Left lung (tissue), 10 donors: ENCODE measurements around the gene DGKQ. TPM values are rescaled to one million over a fixed set of nuclear protein-coding genes. Genes with fewer than 3 reads are reported as not detected.

Source experiments
- ATAC-seq: fragments of 200-7000 bp; cut with Tn5 transposase; one replicate; pipeline ENCODE4 v1.9.1; 2020; ENCODE audit warnings: moderate library complexity
- DNase-seq, 4 donors: peaks; one replicate each; pipeline ENCODE4 v3.0.0-alpha.2; 2013 to 2020
- H3K27ac ChIP-seq, 2 donors: fragments of 200-600 bp; sonication (generic) in 1 of 2; one replicate each; pipeline versions ENCODE4 v1.5.0 to v1.8.0; 2020 to 2021
- H3K27me3 ChIP-seq, 2 donors: fragments of 200-600 bp; sonication (generic) in 1 of 2; one replicate each; pipeline versions ENCODE4 v1.5.0 to v1.8.0; 2020 to 2021
- H3K36me3 ChIP-seq, 2 donors: fragments of 200-600 bp; sonication (generic) in 1 of 2; one replicate each; pipeline versions ENCODE4 v1.5.0 to v1.8.0; 2020 to 2021
- H3K4me1 ChIP-seq, 2 donors: fragments of 200-600 bp; one replicate each; pipeline ENCODE4 v1.8.0; 2021
- H3K4me3 ChIP-seq, 2 donors: fragments of 200-600 bp; sonication (generic) in 1 of 2; one replicate each; pipeline versions ENCODE4 v1.5.0 to v1.8.0; 2020 to 2021; ENCODE audit warnings: mild to moderate bottlenecking in 1 of 2
- H3K9me3 ChIP-seq, 2 donors: fragments of 200-600 bp; sonication (generic) in 1 of 2; one replicate each; pipeline versions ENCODE4 v1.5.0 to v1.8.0; 2020 to 2021
- CTCF ChIP-seq, 2 donors: fragments of 200-600 bp; sonication (generic) in 1 of 2; IDR thresholded peaks; one replicate each; pipeline versions ENCODE4 v1.5.0 to v1.8.0; 2021; ENCODE audit warnings: antibody characterized with exemption in 2 of 2
- intact Hi-C, 2 donors: fragments of 100-400 bp; cut with DNase I; formaldehyde crosslinking; loops; one replicate each; pipeline versions ENCODE4 v1.11.2 to v1.14.2; 2022
- polyA plus RNA-seq, 6 donors: library from polyadenylated mRNA; unstranded; fragments of 120-200 nt; gene quantifications; one replicate each; pipeline ENCODE4 v1.2.1, GENCODE V29; 2013; ENCODE audit not compliant: insufficient read length in 6 of 6
- total RNA-seq, 2 donors: library from RNA; stranded (reverse); fragmentation: NEBNext Ultra II Directional; extraction: Animal tissue kit (Norgen Biotek cat#: 25700); gene quantifications; one replicate each; pipeline ENCODE4 v1.2.1, GENCODE V29; 2021
- donor health status: DM: no; HTN: yes; CAD: no.
- donor health status: DM: no; HTN: no; CAD: no.

Gene DGKQ
- total and polyA plus RNA-seq, 8 donors: 5.0 to 19.8 (median 6.7) TPM

- no peak for ATAC-seq
- Histone ChIP-seq H3K9me3 (no peaks in the 10 kb centered on the region), H3K27me3 (no peaks in the 10 kb centered on the region), H3K4me1 (peaks cover 0 to 20% of the 10 kb centered on the region in 2 donors), H3K36me3 (peaks cover 0 to 71% of the 10 kb centered on the region in 2 donors), H3K27ac (no peak overlapping the region), H3K4me3 (no peak overlapping the region)
- peak in 1 of 4 donors; percentile 64 for DNase-seq
- no peak for TF ChIP-seq CTCF (IDR thresholded peaks at IDR 0.05)
- intact Hi-C loops: no loop called here
Observed at GRCh38 chr4:909821-910220, 63.5 kb downstream of the DGKQ start.

- H3K27ac ChIP-seq: no peak overlapping the region
- H3K4me3 ChIP-seq: no peak overlapping the region
- no peak for ATAC-seq
- H3K4me1 ChIP-seq: peaks cover 0 to 20% of the 10 kb centered on the region in 2 donors
- peaks cover 0 to 77% of the 10 kb centered on the region in 2 donors for H3K36me3 ChIP-seq
- DNase-seq: peak in 1 of 4 donors; percentile 66
- TF ChIP-seq CTCF (IDR thresholded peaks at IDR 0.05): no peak
- H3K27me3 ChIP-seq: no peaks in the 10 kb centered on the region
- intact Hi-C loops: no loop called here
- H3K9me3 ChIP-seq: no peaks in the 10 kb centered on the region
Observed at GRCh38 chr4:909131-909571, 64.2 kb downstream of the DGKQ start.

Other genes starting within 250 kb of the DGKQ start
- gene CPLX1, start 147.4 kb downstream of the DGKQ start, total RNA-seq: 1 to 10 TPM; 3.1 to 3.2 TPM
- 1 to 10 TPM in 5 of 6 donors, under 1 TPM in 1; 0.98 to 1.8 (median 1.3) TPM for gene CPLX1, start 147.4 kb downstream of the DGKQ start, polyA plus RNA-seq
- 100 to 1,000 TPM; 109 to 121 TPM for gene GAK, start 41.3 kb downstream of the DGKQ start, total RNA-seq
- gene GAK, start 41.3 kb downstream of the DGKQ start, polyA plus RNA-seq: 10 to 100 TPM; 42.7 to 67.9 (median 49.7) TPM
- gene TMEM175, start 41.1 kb downstream of the DGKQ start, total RNA-seq: 10 to 100 TPM; 29.9 to 31.5 TPM
- gene TMEM175, start 41.1 kb downstream of the DGKQ start, polyA plus RNA-seq: 10 to 100 TPM; 24.4 to 38.7 (median 25.7) TPM
- 10 to 100 TPM; 33.6 to 46.8 TPM for gene IDUA, start 13.5 kb upstream of the DGKQ start, total RNA-seq
- gene IDUA, start 13.5 kb upstream of the DGKQ start, polyA plus RNA-seq: 10 to 100 TPM; 10.1 to 26.4 (median 18.4) TPM
- under 1 TPM; 0.35 to 0.39 TPM for gene SLC26A1, start 19.8 kb upstream of the DGKQ start, total RNA-seq
- 1 to 10 TPM; 3.4 to 8.6 (median 6.7) TPM for gene SLC26A1, start 19.8 kb upstream of the DGKQ start, polyA plus RNA-seq
- gene FGFRL1, start 38.1 kb upstream of the DGKQ start, total RNA-seq: 10 to 100 TPM; 23.5 to 31.2 TPM
- gene FGFRL1, start 38.1 kb upstream of the DGKQ start, polyA plus RNA-seq: 10 to 100 TPM; 16.3 to 22.6 (median 20.3) TPM
- gene RNF212, start 140.0 kb upstream of the DGKQ start, total RNA-seq: 1 to 10 TPM; 7.2 to 9.8 TPM
- 10 to 100 TPM in 4 of 6 donors, 1 to 10 TPM in 2; 8.8 to 13.6 (median 11.8) TPM for gene RNF212, start 140.0 kb upstream of the DGKQ start, polyA plus RNA-seq
- gene SPON2, start 199.0 kb upstream of the DGKQ start, total RNA-seq: 10 to 100 TPM; 66.0 to 94.2 TPM
- 10 to 100 TPM in 5 of 6 donors, 1 to 10 TPM in 1; 7.7 to 47.1 (median 18.9) TPM for gene SPON2, start 199.0 kb upstream of the DGKQ start, polyA plus RNA-seq